ENCODE data around the gene CLTB. TPM values are rescaled to one million over a fixed set of nuclear protein-coding genes. Genes with fewer than 3 reads are reported as not detected.

Gene CLTB
- total and polyA plus RNA-seq, 10 donors = 51.9 to 98.4 (median 63.9) TPM

- intact Hi-C loops (cut with DNase I; ENCODE audit: low total_unique reads) = no loop called here
- H3K4me3 ChIP-seq = no peak overlapping the region
- WGBS, 5 donors = 92 to 100% (median 95%) methylated on average over 5 to 6 of the region's 6 CpGs
- H3K36me3 ChIP-seq = peaks cover 0 to 77% (median 42%) of the 10 kb centered on the region in 6 donors
- no peak for TF ChIP-seq POLR2A (IDR thresholded peaks at IDR 0.05)
- TF ChIP-seq CTCF (IDR thresholded peaks at IDR 0.05 in 8 of 11, conservative IDR thresholded peaks at IDR 0.05 in 3 of 11) = no peak
- TF ChIP-seq POLR2AphosphoS5 (IDR thresholded peaks at IDR 0.05) = no peak
- H3K27me3 ChIP-seq (replicated peaks in 1 of 7) = no peaks in the 10 kb centered on the region
- peak; percentile 31 for DNase-seq
- H3K4me1 ChIP-seq = peaks cover 0 to 20% (median 3%) of the 10 kb centered on the region in 6 donors
- H3K27ac ChIP-seq = no peak overlapping the region
- no peaks in the 10 kb centered on the region for H3K9me3 ChIP-seq
Observed at GRCh38 chr5:176407456-176408251, 8.7 kb downstream of the CLTB start.

GRCh38 chr5:176406436-176407052 lies 9.8 kb downstream of the CLTB start:
- peaks cover 0 to 78% (median 42%) of the 10 kb centered on the region in 6 donors for H3K36me3 ChIP-seq

GRCh38 chr5:176405656-176406435 lies 10.5 kb downstream of the CLTB start:
- DNase-seq = peak; percentile 48
- peaks cover 0 to 84% (median 42%) of the 10 kb centered on the region in 6 donors for H3K36me3 ChIP-seq
- H3K9me3 ChIP-seq = no peaks in the 10 kb centered on the region
- no peaks in the 10 kb centered on the region for H3K27me3 ChIP-seq (replicated peaks in 1 of 7)
- no peak for TF ChIP-seq POLR2AphosphoS5 (IDR thresholded peaks at IDR 0.05)
- no peak for TF ChIP-seq CTCF (IDR thresholded peaks at IDR 0.05 in 8 of 11, conservative IDR thresholded peaks at IDR 0.05 in 3 of 11)
- TF ChIP-seq POLR2A (IDR thresholded peaks at IDR 0.05) = no peak
- 85 to 94% (median 91%) methylated on average over 18 to 20 of the region's 20 CpGs for WGBS, 5 donors
- intact Hi-C loops (cut with DNase I; ENCODE audit: low total_unique reads) = no loop called here
- H3K27ac ChIP-seq = no peak overlapping the region
- H3K4me3 ChIP-seq = no peak overlapping the region
- peaks cover 0 to 4% (median 0%) of the 10 kb centered on the region in 6 donors for H3K4me1 ChIP-seq

More at GRCh38 chr5:176406436-176407052, 9.8 kb downstream of the CLTB start:
- Histone ChIP-seq H3K27me3 (replicated peaks in 1 of 7) (no peaks in the 10 kb centered on the region), H3K4me3 (no peak overlapping the region), H3K27ac (no peak overlapping the region), H3K9me3 (no peaks in the 10 kb centered on the region), H3K4me1 (peaks cover 0 to 11% (median 3%) of the 10 kb centered on the region in 6 donors)
- 87 to 93% (median 87%) methylated on average over 9 of the region's 9 CpGs for WGBS, 5 donors
- TF ChIP-seq POLR2A (IDR thresholded peaks at IDR 0.05) (no peak), CTCF (IDR thresholded peaks at IDR 0.05 in 8 of 11, conservative IDR thresholded peaks at IDR 0.05 in 3 of 11) (no peak), POLR2AphosphoS5 (IDR thresholded peaks at IDR 0.05) (no peak)
- DNase-seq = peak; percentile 48
- intact Hi-C loops (cut with DNase I; ENCODE audit: low total_unique reads) = no loop called here
